Skin epidermis (tissue), 12 donors: ENCODE results near the gene LAD1.

Source experiments
- H3K27ac ChIP-seq, 21 experiments: fragments of 200-600 bp; sonication (generic) in 11 of 21; one replicate each; pipeline ENCODE4 v1.5.0; 2020; ENCODE audit warnings: mild to moderate bottlenecking in 3 of 21, inconsistent platforms in 2 of 21, moderate library complexity in 2 of 21
- H3K4me3 ChIP-seq, 7 experiments: fragments of 200-600 bp; sonication (generic) in 2 of 7; one replicate each; pipeline ENCODE4 v1.5.0; 2020; ENCODE audit warnings: inconsistent platforms in 2 of 7, mild to moderate bottlenecking in 2 of 7, moderate library complexity in 1 of 7

The LAD1 gene

GRCh38 chr1:201334325-201335173 is 64.6 kb downstream of the LAD1 start:
- H3K27ac ChIP-seq, result peak overlapping the region in 17 of 21 experiments; percentile 13 to 83 (median 66)
- H3K4me3 ChIP-seq, result no peak overlapping the region

- Histone ChIP-seq H3K27ac (peak overlapping the region in 6 of 21 experiments; percentile 5 to 83 (median 50)), H3K4me3 (no peak overlapping the region)
These were observed 66.3 kb downstream of the LAD1 start for GRCh38 chr1:201332616-201333335.

- Histone ChIP-seq H3K27ac (peak overlapping the region in 3 of 21 experiments; percentile 5 to 64 (median 41)), H3K4me3 (no peak overlapping the region)
These were observed 67.1 kb downstream of the LAD1 start for GRCh38 chr1:201332021-201332420.

- no peak overlapping the region for H3K27ac ChIP-seq
- H3K4me3 ChIP-seq, result no peak overlapping the region
These were observed 68.0 kb downstream of the LAD1 start for GRCh38 chr1:201331166-201331565.
